Measurements from ENCODE around the gene TNK2.

TNK2 gene

DNA sequence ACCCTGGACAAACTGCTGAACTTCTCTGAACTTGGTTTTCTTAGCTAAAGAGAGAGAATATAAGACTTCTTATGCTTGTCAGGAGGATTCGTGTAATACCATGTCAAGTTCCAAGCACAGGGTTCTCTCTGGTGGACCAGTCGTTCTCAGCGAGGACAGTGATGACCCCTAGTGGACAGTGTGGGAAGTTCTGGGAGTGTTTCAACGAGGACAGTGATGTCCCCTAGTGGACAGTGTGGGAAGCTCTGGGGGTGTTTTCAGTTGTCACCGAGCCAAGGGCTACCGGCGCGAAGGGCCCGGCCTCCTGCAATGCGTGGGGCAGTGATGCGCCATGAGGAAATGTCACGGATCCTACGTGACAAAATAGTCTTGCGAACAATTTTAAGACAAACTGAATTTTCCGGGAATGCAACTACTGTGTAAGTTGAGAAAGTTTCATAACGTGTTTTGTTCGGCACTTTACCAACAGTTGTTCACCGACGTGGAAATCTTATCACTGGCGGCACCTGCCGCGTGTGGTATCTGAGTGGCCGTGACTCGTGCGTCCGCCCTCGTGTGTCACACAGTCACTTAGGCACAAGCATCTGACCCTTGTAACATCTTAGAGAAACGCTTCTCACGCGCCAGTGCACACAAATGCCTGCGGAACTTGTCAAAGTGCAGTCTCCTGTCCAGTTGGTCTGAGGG is 57.4 kb downstream of the TNK2 start (continued):
- TF ChIP-seq ZNF654 (tag by site-specific recombination; IDR thresholded peaks at IDR 0.05; ENCODE audit: low read depth) (peak; percentile 96), ZBTB17 (tag by site-specific recombination; IDR thresholded peaks at IDR 0.05) (0 out of 2 replicates have a peak, but pooled peaks have one; percentile 25), ZFHX2 (tag by site-specific recombination; conservative IDR thresholded peaks at IDR 0.05) (peak; percentile 39; the same call in 1 of the 2 replicates), ZNF560 (tag by site-specific recombination; IDR thresholded peaks at IDR 0.05; ENCODE audit: borderline replicate concordance) (no peak), KLF9 (tag by site-specific recombination; IDR thresholded peaks at IDR 0.05; ENCODE audit: low read depth) (0 out of 2 replicates have a peak, but pooled peaks have one; percentile 44), ZNF2 (tag by site-specific recombination; IDR thresholded peaks at IDR 0.05) (peak; percentile 99), YY1 (tag by site-specific recombination; IDR thresholded peaks at IDR 0.05) (0 out of 2 replicates have a peak, but pooled peaks have one; percentile 37), PRDM6 (tag by site-specific recombination; IDR thresholded peaks at IDR 0.05) (no peak), ZNF629 (tag by site-specific recombination; IDR thresholded peaks at IDR 0.05) (peak; percentile 53; the same call in 1 of the 2 replicates), GLIS2 (tag by site-specific recombination; IDR thresholded peaks at IDR 0.05) (peak; percentile 20; the same call in 1 of the 2 replicates), ZNF600 (tag by site-specific recombination; IDR thresholded peaks at IDR 0.05) (no peak), ZNF202 (tag by site-specific recombination; IDR thresholded peaks at IDR 0.05; ENCODE audit: borderline replicate concordance) (no peak), GLIS1 (tag by site-specific recombination; IDR thresholded peaks at IDR 0.05) (peak; percentile 55), SP7 (tag by site-specific recombination; IDR thresholded peaks at IDR 0.05) (peak; percentile 55), ZNF768 (tag by site-specific recombination; IDR thresholded peaks at IDR 0.05) (no peak), KLF16 (tag by site-specific recombination; IDR thresholded peaks at IDR 0.05) (peak; percentile 60; the same call in 1 of the 2 replicates), SCRT1 (tag by site-specific recombination; IDR thresholded peaks at IDR 0.05; ENCODE audit: borderline replicate concordance) (0 out of 2 replicates have a peak, but pooled peaks have one; percentile 21), ZNF692 (tag by site-specific recombination; IDR thresholded peaks at IDR 0.05) (0 out of 2 replicates have a peak, but pooled peaks have one; percentile 43), ZNF621 (tag by site-specific recombination; IDR thresholded peaks at IDR 0.05) (no peak), KLF17 (tag by site-specific recombination; IDR thresholded peaks at IDR 0.05) (peak; percentile 85), KLF1 (tag by site-specific recombination; IDR thresholded peaks at IDR 0.05) (peak; percentile 17; the same call in 1 of the 2 replicates), OVOL3 (tag by site-specific recombination; IDR thresholded peaks at IDR 0.05) (no peak)

DNA sequence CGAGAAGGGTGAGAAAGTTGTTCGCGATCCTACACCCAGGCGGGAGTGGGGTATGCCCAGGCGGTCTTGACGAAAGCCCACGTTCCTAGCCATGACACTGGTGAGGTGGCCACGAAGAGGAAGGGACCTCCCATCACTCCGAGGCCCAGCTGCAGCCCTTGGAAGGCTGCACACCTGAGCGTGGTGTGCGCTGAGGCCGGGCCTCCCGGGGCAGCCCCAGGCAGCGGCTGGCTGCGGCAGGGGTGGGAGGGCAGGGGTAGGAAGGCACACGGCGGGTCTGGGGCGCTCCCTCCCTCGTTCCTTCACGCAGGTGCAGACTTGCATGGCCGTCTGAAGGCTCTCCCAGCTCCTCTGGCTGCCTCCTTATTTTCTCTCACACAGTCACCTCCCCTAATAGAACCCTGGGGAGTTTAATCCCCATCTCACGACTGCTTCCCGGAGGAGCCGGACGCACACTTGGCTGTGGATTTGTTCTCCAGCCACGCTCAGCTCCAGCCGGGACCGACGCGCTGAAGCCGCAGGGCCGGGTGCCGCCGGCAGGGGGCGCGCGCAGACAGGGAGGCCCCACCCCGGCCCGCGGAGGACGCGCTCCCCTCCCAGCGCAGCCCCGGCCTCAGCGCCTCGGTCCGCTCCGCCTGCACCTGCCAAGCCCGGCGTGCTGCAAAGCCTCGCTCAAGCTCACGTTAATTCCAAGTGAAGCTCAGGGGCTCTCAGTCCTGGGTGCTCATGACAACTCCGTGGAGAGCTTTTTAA is 58.9 kb downstream of the TNK2 start:
- ChIA-PET POLR2A (no interaction called here), CTCF (interaction anchor here (1.2 to 2.9 kb wide), 10 partner anchors 8 to 578 kb away, joined by 3 to 10 read pairs (median 5); partner anchors contain the start of gene XXYLT1)
- H3K4me3 ChIP-seq (ENCODE audit: low read depth, low read length): no peak overlapping the region
- H3K4me1 ChIP-seq (ENCODE audit: control insufficient read depth, insufficient read depth, low read length): no peaks in the 10 kb centered on the region
- H3K27ac ChIP-seq (ENCODE audit: extremely low read depth, low read depth, low read length): no peak overlapping the region
- no peaks in the 10 kb centered on the region for H3K9me3 ChIP-seq (ENCODE audit: control insufficient read depth, insufficient read depth, low read depth, low read length)
- no peaks in the 10 kb centered on the region for H3K36me3 ChIP-seq (ENCODE audit: control insufficient read depth in 2 of 2, insufficient read depth in 1 of 2, low read length in 2 of 2)
- TF ChIP-seq ZNF391 (tag by site-specific recombination; IDR thresholded peaks at IDR 0.05; ENCODE audit: borderline replicate concordance, low read depth) (no peak), RBAK (tag by site-specific recombination; IDR thresholded peaks at IDR 0.05) (no peak), TCF7L2 (IDR thresholded peaks at IDR 0.05; ENCODE audit: borderline replicate concordance, low read depth, low read length) (no peak), ZBTB26 (tag by site-specific recombination; optimal IDR thresholded peaks at IDR 0.05) (no peak), OVOL3 (tag by site-specific recombination; IDR thresholded peaks at IDR 0.05) (no peak), ZNF10 (tag by site-specific recombination; IDR thresholded peaks at IDR 0.05) (no peak), MZF1 (tag by site-specific recombination; IDR thresholded peaks at IDR 0.05; ENCODE audit: borderline replicate concordance) (no peak), KLF9 (tag by site-specific recombination; IDR thresholded peaks at IDR 0.05; ENCODE audit: low read depth) (no peak), MYNN (tag by site-specific recombination; IDR thresholded peaks at IDR 0.05; ENCODE audit: borderline replicate concordance) (no peak), ZNF292 (tag by site-specific recombination; IDR thresholded peaks at IDR 0.05; ENCODE audit: borderline replicate concordance, low read depth) (no peak), FEZF1 (tag by site-specific recombination; IDR thresholded peaks at IDR 0.05) (no peak)

All from HEK293 (cell line).